ENCODE data around the gene ANKS1A.
"Not testable (repeated sequence)": the region's sequence is repeated elsewhere in the genome, so short reads cannot be mapped to it uniquely, and the experiment has no call there.

ANKS1A gene

GRCh38 chr6:34990971-34991560 lies 102.0 kb downstream of the ANKS1A start:
- DNase-seq (ENCODE audit: low read depth in 2 of 2), result no peak

- DNase-seq (ENCODE audit: low read depth in 2 of 2), result no peak
These were observed 103.3 kb downstream of the ANKS1A start for GRCh38 chr6:34992376-34992775.

DNA sequence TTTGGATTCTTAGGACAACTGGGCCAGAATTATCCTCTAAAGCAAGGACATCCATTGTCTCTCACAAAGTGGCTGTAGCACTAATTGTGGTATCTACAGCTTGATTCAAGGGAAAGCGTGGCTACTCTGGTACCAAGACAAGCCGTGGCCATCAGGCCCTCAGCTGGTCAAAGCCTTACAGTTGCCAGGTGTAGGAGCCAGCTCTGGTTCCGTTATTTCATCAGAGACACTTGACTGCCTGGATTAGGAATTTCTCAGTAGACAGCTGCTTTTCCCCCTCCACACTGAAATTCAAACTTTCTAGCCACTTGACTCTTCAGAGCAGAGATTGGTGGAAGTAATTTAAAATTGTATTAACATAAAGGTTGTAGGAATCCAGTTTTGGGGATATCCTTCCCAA lies 104.2 kb downstream of the ANKS1A start:
- DNase-seq (ENCODE audit: low read depth in 2 of 2), result no peak

DNA sequence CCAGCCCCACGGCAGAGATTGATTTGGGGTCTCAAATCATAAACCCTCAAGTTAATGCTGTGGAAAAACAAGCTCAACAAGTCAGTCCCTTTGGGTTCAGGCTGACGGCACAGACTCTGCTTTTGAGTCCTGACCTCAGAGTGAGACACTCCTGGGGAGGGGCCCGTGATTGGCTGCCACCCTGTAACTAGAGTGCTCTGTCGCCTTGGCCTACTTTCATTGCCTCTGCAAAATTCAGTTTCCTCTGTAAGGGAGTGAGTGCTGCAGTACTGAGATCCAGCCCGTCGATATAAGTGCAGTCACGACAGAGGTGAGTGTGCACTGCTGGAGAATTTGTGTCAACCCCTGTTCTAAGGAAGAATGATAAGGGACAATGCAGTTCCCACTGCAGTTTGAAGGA lies 105.6 kb downstream of the ANKS1A start:
- no peak for DNase-seq (ENCODE audit: low read depth in 2 of 2)

GRCh38 chr6:34998417-34998816 lies 109.4 kb downstream of the ANKS1A start:
- not testable (repeated sequence) for DNase-seq (ENCODE audit: low read depth in 2 of 2)

DNA sequence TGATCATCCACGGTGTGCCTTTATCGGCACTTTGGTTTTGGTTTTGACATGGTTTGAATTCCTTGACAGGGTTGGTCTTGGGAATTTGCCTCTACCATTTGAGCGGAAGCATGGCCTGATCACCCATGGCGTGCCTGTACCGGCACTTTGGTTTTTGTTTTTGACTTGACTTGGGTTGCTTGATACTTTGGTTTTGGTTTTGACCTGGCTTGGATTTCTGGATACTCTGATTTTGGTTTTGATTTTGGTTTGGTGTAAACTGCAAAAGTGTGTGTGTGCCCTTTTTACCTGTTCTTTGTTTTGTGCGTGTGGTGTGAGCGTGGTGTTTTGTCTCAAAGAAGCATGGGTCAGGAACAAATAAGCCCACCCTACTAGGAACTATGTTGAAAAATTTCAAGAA lies 110.1 kb downstream of the ANKS1A start:
- not testable (repeated sequence) for DNase-seq (ENCODE audit: low read depth in 2 of 2)

DNA sequence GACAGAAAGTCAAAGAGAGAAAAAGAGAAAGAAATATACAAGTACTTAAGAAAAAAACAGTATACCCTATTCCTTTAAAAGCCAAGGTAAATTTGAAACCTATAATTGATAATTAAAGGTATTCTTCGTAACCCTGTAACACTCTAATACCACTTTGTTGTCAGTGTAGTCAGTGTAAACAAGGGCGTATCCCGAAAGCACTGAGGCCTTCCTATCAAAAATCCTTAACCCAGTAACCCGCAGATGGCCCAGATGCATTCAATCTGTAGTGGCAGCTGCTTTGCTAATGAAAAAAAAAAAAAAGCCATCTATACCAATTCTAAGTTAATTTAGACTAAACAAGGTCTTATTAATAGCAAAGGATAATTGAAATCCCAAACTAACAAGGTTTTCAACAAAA lies 110.9 kb downstream of the ANKS1A start:
- not testable (repeated sequence) for DNase-seq (ENCODE audit: low read depth in 2 of 2)

GRCh38 chr6:35001349-35001748 lies 112.3 kb downstream of the ANKS1A start:
- DNase-seq (ENCODE audit: low read depth in 2 of 2), result not testable (repeated sequence)

DNA sequence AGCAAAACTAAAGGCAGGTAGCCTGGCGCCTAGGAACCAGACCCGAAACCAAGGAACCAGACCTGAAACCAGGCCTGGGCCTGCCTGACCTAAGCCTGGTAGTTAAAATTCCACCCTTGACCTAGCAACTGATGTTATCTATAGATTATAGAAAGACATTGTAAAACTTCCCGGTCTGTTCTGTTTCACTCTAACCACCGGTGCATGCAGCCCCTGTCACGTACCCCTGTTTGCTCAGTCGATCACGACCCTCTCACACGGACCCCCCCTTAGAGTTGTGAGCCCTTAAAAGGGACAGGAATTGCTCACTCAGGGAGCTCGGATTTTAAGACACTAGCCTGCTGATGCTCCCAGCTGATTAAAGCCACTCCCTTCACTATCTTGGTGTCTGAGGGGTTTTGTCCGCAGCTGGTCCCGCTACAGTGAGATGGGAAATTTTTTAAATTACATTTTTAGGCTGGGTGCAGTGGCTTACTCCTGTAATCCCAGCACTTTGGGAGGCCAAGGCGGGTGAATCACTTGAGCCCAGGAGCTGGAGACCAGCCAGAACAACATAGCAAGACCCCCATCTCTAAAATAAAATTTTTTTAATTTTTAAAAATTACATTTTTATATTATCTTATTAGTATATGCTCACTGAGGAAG lies 115.0 kb downstream of the ANKS1A start:
- DNase-seq (ENCODE audit: low read depth in 2 of 2), result not testable (repeated sequence)

DNA sequence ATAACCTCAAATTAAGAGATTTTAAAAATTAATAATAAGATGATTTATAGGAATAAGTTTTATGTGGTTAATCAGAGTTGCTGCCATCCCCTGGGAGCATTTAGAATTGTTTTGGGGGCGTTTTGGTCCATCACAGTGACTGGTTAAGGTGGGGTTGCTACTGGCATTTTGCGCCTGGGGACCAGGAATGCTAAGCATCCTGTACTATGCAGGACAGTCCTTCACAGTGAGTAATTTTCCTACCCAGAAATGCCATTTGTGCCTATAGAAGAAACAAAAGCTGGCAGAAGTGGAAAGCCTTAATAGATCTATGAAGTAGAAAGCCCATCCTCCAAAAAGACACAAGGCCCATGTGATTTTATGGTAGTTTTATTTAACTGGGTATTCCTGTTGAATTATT lies 118.0 kb downstream of the ANKS1A start:
- DNase-seq (ENCODE audit: low read depth in 2 of 2), result no peak

- DNase-seq (ENCODE audit: low read depth in 2 of 2), result no peak
These were observed 119.8 kb downstream of the ANKS1A start for GRCh38 chr6:35008858-35009257.

GRCh38 chr6:35011096-35012041 lies 122.3 kb downstream of the ANKS1A start:
- no peak for DNase-seq (ENCODE audit: low read depth in 2 of 2)

- DNase-seq (ENCODE audit: low read depth in 2 of 2), result no peak
These were observed 124.6 kb downstream of the ANKS1A start for GRCh38 chr6:35013701-35014100.

DNA sequence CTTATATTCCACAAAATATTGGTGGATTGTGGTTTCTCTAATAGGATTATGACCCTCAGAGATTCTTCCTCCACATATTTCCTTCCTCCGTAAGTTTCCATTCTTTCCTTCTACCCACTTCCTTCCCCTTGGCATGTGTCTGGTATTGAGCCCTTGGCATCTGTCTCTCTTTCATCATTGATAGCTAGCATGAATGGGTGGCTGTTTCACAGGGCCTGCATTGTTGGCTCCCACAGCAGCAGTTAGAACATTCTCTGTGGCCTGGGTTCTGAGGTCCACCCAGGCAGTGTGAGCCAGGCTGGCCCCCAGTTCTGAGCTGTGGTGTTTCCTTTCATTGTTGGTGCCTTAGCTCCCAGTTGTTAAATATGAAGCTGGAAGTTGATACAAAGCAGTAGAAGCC lies 125.3 kb downstream of the ANKS1A start:
- no peak for DNase-seq (ENCODE audit: low read depth in 2 of 2)

DNA sequence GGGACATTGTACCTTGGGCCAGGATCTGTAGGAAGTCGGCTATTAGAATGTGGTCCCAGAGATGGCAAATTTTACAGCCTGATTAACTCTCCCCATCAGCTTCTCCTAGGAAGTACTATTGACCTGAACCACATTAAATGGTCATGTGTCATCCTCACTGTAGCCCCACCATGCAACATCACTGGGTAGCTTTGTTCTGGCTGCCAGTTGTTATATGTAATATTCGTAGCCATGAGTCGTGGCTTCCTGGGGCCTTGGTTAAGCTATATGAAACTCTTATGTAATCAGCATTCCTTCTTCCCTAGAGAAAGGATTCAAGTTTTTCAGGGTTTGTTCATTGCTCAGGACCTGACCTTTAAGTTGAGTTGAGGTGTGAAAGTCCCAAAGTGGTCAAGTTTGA lies 125.7 kb downstream of the ANKS1A start:
- DNase-seq (ENCODE audit: low read depth in 2 of 2), result no peak

GRCh38 chr6:35015476-35015875 lies 126.4 kb downstream of the ANKS1A start:
- DNase-seq (ENCODE audit: low read depth in 2 of 2), result no peak

DNA sequence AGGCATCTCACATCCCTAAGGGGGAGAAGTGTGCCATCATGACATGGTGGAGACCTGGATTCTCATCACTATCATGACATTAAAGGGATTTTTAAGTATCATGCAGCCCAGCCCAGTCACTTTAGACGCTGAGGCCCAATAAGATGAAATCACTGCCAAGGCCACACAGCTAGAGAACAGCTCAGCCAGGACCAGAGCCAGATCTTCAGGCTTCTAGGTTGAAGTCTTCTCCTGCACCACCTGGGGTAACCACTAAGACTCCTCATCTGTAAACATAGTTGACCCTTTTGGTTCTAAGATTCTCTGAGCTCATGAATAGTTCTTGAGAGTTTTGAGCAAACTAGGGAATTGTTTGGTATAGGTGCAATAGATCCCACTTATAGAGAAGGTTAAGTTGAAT lies 126.9 kb downstream of the ANKS1A start:
- DNase-seq (ENCODE audit: low read depth in 2 of 2), result no peak

GRCh38 chr6:35016502-35017321 lies 127.7 kb downstream of the ANKS1A start:
- DNase-seq (ENCODE audit: low read depth in 2 of 2), result no peak

- no peak for DNase-seq (ENCODE audit: low read depth in 2 of 2)
These were observed 128.5 kb downstream of the ANKS1A start for GRCh38 chr6:35017411-35018181.

GRCh38 chr6:35018182-35018519 lies 129.1 kb downstream of the ANKS1A start:
- no peak for DNase-seq (ENCODE audit: low read depth in 2 of 2)

DNA sequence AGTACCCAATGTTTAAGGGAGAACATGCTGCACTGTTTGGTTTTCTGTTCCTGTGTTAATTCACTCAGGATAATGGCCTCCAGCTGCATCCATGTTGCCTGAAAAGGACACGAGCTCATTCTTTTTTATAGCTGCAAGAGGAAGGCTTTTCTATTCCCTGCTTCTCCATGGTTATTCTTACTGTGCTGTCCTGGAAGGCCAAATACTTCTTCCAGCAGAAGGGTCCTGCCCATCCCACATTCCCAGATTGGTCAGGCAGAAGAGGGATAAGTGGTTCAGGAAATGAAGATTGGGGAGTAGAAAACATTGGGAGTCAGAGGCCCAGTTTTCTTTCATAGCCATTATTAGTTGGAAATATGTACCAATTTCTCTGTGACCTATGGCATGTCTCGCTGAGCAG lies 129.7 kb downstream of the ANKS1A start:
- DNase-seq (ENCODE audit: low read depth in 2 of 2), result no peak

All from stimulated activated CD8-positive, alpha-beta memory T cell treated with anti-CD3 and anti-CD28 coated beads, Interleukin-2, amount 100 ng/mL, for 48 hours (primary cell).